H1 (cell line): ENCODE data around the gene SNX30. TPM values are rescaled to one million over a fixed set of nuclear protein-coding genes. Genes with fewer than 3 reads are reported as not detected.

Experiments
- CHD7 ChIP-seq: fragments of 300-600 bp; sonication (generic); IDR thresholded peaks from 2 replicates; pipeline ENCODE4 v1.7.1; 2012; ENCODE audit warnings: low read length, moderate library complexity, mild to moderate bottlenecking, inconsistent platforms; ENCODE audit not compliant: insufficient replicate concordance
- HDAC2 ChIP-seq, 2 experiments: fragments of 300-600 bp in 1 of 2; sonication (generic) in 1 of 2; IDR thresholded peaks; 2 replicates each; pipeline ENCODE4 v1.6.1; 2011 to 2012; ENCODE audit warnings: low read depth in 2 of 2, low read length in 2 of 2, mild to moderate bottlenecking in 2 of 2, moderate library complexity in 2 of 2, borderline replicate concordance in 1 of 2, inconsistent platforms in 1 of 2
- KDM5A ChIP-seq: fragments of 200-600 bp; IDR thresholded peaks from 2 replicates; pipeline ENCODE4 v1.7.1; 2012; ENCODE audit warnings: mild to moderate bottlenecking, low read length, inconsistent platforms, mixed read lengths
- SIRT6 ChIP-seq: IDR thresholded peaks from one replicate; pipeline ENCODE4 v1.7.1; 2012; ENCODE audit warnings: low read length, inconsistent platforms
- SUZ12 ChIP-seq: fragments of 200-600 bp; sonication (generic); IDR thresholded peaks from 2 replicates; pipeline ENCODE4 v1.6.1; 2012; ENCODE audit warnings: mild to moderate bottlenecking, inconsistent platforms, low read length, moderate library complexity, mixed read lengths
- polyA plus RNA-seq, 7 experiments: library from polyadenylated mRNA; depleted of rRNA in 3 of 7; stranded (reverse) in 5 of 7; unstranded in 2 of 7; fragments of >200 nt in 5 of 7; fragments of 200-250 nt in 2 of 7; gene quantifications; 1 replicate in 5 of 7; 2 replicates in 1 of 7; 4 replicates in 1 of 7; pipeline versions ENCODE4 v1.2.1 to v1.2.3, GENCODE V29; 2011 to 2013; ENCODE audit warnings: missing spikeins in 2 of 7, mixed read lengths in 2 of 7
- total RNA-seq: library from RNA; stranded (reverse); fragmentation: NEBNext Ultra II Directional; extraction: Animal tissue kit (Norgen Biotek cat#: 25700); gene quantifications from 2 replicates; pipeline ENCODE4 v1.2.1, GENCODE V29; 2021

Gene SNX30
- total and polyA plus RNA-seq, 2 of the 8 experiments (the other 6 are each of a cell fraction or from before 2014, with no cell fraction given), result 4.0 to 12.2 TPM

- TF ChIP-seq CHD7 (no peak), KDM5A (no peak), SIRT6 (no peak), SUZ12 (no peak), HDAC2 (IDR thresholded peaks at IDR 0.05; ENCODE audit: borderline replicate concordance in 1 of 2, low read depth in 2 of 2, low read length in 2 of 2) (no peak)
Measured at GRCh38 chr9:112831281-112831851, 80.8 kb downstream of the SNX30 start (continued).
